ENCODE measurements around the gene ADPRHL1.
A peak's percentile ranks its signal among the peaks of the same experiment; 100 is the strongest.

- peak; percentile 28 for TF ChIP-seq CTCF (IDR thresholded peaks at IDR 0.05)
- no peak for TF ChIP-seq ZFX (IDR thresholded peaks at IDR 0.05; ENCODE audit: borderline replicate concordance)
Observed at GRCh38 chr13:113401452-113402415, 51.6 kb downstream of the ADPRHL1 start.

Data from 22Rv1 (cell line).